SK-N-SH (cell line): ENCODE results near the gene GID4.

Source experiments
- EZH2phosphoT487 ChIP-seq: fragments of 200-600 bp; sonication (generic); IDR thresholded peaks from 2 replicates; pipeline ENCODE4 v1.6.1; 2017; ENCODE audit warnings: low read depth, mixed run types, mild to moderate bottlenecking, antibody characterized with exemption, moderate library complexity, borderline replicate concordance
- FOXM1 ChIP-seq: IDR thresholded peaks from 2 replicates; pipeline ENCODE4 v1.4.0; 2012; ENCODE audit warnings: low read depth, mild to moderate bottlenecking
- REST ChIP-seq: IDR thresholded peaks from 2 replicates; pipeline ENCODE4 v1.6.1; 2012; ENCODE audit warnings: mild to moderate bottlenecking, low read depth, low read length, moderate library complexity
- RFX5 ChIP-seq: IDR thresholded peaks from 2 replicates; pipeline ENCODE4 v1.6.1; 2012; ENCODE audit warnings: mild to moderate bottlenecking, improper control_type of control experiment, low read length
- TCF12 ChIP-seq: IDR thresholded peaks from 2 replicates; pipeline ENCODE4 v1.4.0; 2012
- TF ChIP-seq, protein P1 (sequence below): fragments of 200-600 bp; sonication (generic); IDR thresholded peaks from 2 replicates; pipeline ENCODE4 v1.6.1; 2017; ENCODE audit warnings: antibody characterized with exemption, mild to moderate bottlenecking, moderate library complexity
- TF ChIP-seq, protein P2 (sequence below): IDR thresholded peaks from 2 replicates; pipeline ENCODE4 v1.4.0; 2012; ENCODE audit warnings: low read depth, borderline replicate concordance

GRCh38 chr17:17990282-17990681 lies 48.9 kb upstream of the GID4 start:
- TF ChIP-seq FOXM1 (no peak), REST (no peak), RFX5 (no peak), EZH2phosphoT487 (no peak), TCF12 (no peak)
- TF ChIP-seq, protein P1, sequence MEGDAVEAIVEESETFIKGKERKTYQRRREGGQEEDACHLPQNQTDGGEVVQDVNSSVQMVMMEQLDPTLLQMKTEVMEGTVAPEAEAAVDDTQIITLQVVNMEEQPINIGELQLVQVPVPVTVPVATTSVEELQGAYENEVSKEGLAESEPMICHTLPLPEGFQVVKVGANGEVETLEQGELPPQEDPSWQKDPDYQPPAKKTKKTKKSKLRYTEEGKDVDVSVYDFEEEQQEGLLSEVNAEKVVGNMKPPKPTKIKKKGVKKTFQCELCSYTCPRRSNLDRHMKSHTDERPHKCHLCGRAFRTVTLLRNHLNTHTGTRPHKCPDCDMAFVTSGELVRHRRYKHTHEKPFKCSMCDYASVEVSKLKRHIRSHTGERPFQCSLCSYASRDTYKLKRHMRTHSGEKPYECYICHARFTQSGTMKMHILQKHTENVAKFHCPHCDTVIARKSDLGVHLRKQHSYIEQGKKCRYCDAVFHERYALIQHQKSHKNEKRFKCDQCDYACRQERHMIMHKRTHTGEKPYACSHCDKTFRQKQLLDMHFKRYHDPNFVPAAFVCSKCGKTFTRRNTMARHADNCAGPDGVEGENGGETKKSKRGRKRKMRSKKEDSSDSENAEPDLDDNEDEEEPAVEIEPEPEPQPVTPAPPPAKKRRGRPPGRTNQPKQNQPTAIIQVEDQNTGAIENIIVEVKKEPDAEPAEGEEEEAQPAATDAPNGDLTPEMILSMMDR, result no peak
- TF ChIP-seq, protein P2, sequence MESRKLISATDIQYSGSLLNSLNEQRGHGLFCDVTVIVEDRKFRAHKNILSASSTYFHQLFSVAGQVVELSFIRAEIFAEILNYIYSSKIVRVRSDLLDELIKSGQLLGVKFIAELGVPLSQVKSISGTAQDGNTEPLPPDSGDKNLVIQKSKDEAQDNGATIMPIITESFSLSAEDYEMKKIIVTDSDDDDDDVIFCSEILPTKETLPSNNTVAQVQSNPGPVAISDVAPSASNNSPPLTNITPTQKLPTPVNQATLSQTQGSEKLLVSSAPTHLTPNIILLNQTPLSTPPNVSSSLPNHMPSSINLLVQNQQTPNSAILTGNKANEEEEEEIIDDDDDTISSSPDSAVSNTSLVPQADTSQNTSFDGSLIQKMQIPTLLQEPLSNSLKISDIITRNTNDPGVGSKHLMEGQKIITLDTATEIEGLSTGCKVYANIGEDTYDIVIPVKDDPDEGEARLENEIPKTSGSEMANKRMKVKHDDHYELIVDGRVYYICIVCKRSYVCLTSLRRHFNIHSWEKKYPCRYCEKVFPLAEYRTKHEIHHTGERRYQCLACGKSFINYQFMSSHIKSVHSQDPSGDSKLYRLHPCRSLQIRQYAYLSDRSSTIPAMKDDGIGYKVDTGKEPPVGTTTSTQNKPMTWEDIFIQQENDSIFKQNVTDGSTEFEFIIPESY, result no peak
